EH (cell line): ENCODE results near the gene CEP295NL.
"Not testable (repeated sequence)": the region's sequence is repeated elsewhere in the genome, so short reads cannot be mapped to it uniquely, and the experiment has no call there.

Experiments used
- DNase-seq: peaks from one replicate; pipeline ENCODE4 v3.0.0-alpha.2; 2015; ENCODE audit warnings: low read depth

Gene CEP295NL

GRCh38 chr17:78905116-78905515 is 2.1 kb upstream of the CEP295NL start:
- DNase-seq, result peak; percentile 56

- DNase-seq, result peak; percentile 36
Observed at GRCh38 chr17:78904371-78904770, 1.4 kb upstream of the CEP295NL start.

- not testable (repeated sequence) for DNase-seq
Observed at GRCh38 chr17:78902231-78902630, 770 bp downstream of the CEP295NL start.

- no peak for DNase-seq
Observed at GRCh38 chr17:78901806-78902205, 1.2 kb downstream of the CEP295NL start.

- no peak for DNase-seq
Observed at GRCh38 chr17:78900816-78901215, 2.2 kb downstream of the CEP295NL start.

- DNase-seq, result no peak
Observed at GRCh38 chr17:78899361-78900260, 3.4 kb downstream of the CEP295NL start.

GRCh38 chr17:78898947-78899346 is 4.1 kb downstream of the CEP295NL start:
- no peak for DNase-seq

GRCh38 chr17:78898075-78898836 is 4.7 kb downstream of the CEP295NL start:
- DNase-seq, result no peak

GRCh38 chr17:78897664-78898047 is 5.3 kb downstream of the CEP295NL start:
- no peak for DNase-seq

- DNase-seq, result no peak
Observed at GRCh38 chr17:78896834-78897663, 6.0 kb downstream of the CEP295NL start.

- DNase-seq, result no peak
Observed at GRCh38 chr17:78896091-78896833, 6.7 kb downstream of the CEP295NL start.

- no peak for DNase-seq
Observed at GRCh38 chr17:78895322-78895721, 7.7 kb downstream of the CEP295NL start.

GRCh38 chr17:78893684-78894083 is 9.3 kb downstream of the CEP295NL start:
- DNase-seq, result no peak

- DNase-seq, result no peak
Observed at GRCh38 chr17:78892936-78893379, 10.0 kb downstream of the CEP295NL start.

GRCh38 chr17:78892520-78892919 is 10.5 kb downstream of the CEP295NL start:
- no peak for DNase-seq

- no peak for DNase-seq
Observed at GRCh38 chr17:78892062-78892456, 10.9 kb downstream of the CEP295NL start.

GRCh38 chr17:78891406-78892061 is 11.5 kb downstream of the CEP295NL start:
- no peak for DNase-seq

- no peak for DNase-seq
Observed at GRCh38 chr17:78890498-78890897, 12.5 kb downstream of the CEP295NL start.

GRCh38 chr17:78890096-78890495 is 12.9 kb downstream of the CEP295NL start:
- not testable (repeated sequence) for DNase-seq

- no peak for DNase-seq
Observed at GRCh38 chr17:78889531-78889930, 13.5 kb downstream of the CEP295NL start.
